Measurements from ENCODE around the gene PIM1. TPM values are rescaled to one million over a fixed set of nuclear protein-coding genes. Genes with fewer than 3 reads are reported as not detected.
"Not testable (repeated sequence)": the region's sequence is repeated elsewhere in the genome, so short reads cannot be mapped to it uniquely, and the experiment has no call there.

The PIM1 gene
- polyA plus RNA-seq, 2 donors: 174 to 178 TPM

DNA sequence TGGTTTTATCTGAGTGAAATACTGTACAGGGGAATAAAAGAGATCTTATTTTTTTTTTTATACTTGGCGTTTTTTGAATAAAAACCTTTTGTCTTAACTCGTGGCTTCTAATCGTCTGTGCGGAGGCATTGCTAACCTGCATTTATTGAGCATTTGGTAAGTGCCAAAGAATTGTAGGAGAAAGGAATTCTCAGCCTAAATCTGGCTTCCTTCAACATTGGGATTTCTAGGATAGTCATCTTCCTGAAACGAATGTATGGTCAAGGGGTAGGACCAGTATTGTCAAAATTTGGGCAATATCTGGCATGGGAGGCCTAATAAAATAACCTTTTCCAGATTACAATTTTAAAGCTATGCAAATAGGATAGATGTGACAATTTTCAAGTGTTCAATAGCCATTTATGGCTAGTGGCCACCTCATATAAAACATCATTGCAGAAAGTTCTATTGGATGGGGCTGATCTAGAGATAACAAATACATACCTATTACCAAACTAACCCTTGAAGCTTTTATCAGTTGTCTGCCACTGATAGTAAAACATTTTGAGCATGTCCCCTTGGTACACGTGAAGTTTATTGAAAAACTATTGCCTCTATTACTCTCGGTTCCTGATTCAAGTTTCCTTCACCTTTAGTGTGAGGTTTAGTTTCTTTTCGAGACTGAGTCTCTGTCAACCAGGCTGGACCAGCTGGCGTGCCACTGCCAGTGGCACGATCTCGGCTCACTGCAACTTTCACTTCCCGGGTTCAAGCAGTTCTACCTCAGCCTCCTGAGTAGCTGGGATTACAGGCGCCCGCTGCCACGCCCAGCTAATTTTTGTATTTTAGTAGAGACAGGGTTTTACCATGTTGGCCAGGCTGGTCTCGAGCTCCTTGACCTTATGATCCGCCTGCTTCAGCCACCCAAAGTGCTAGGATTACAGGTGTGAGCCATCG, 5.6 kb downstream of the PIM1 start:
- H3K27me3 ChIP-seq (ENCODE audit: control insufficient read depth in 1 of 2, insufficient read depth in 2 of 2, low read length in 2 of 2): no peaks in the 10 kb centered on the region
- peaks cover 20 to 21% of the 10 kb centered on the region in 2 donors for H3K36me3 ChIP-seq (ENCODE audit: control insufficient read depth in 2 of 2, insufficient read depth in 2 of 2, low read length in 1 of 2)
- H3K9me3 ChIP-seq (ENCODE audit: control insufficient read depth in 2 of 2, insufficient read depth in 1 of 2, low read depth in 1 of 2, low read length in 1 of 2): no peaks in the 10 kb centered on the region
- WGBS, 2 donors: 78 to 82% methylated on average over 18 of the region's 18 CpGs
- H3K4me3 ChIP-seq (ENCODE audit: low read depth in 1 of 2, low read length in 2 of 2): peak overlapping the region in 1 of 2 donors; percentile 93
- H3K4me1 ChIP-seq (ENCODE audit: control insufficient read depth in 2 of 2, insufficient read depth in 2 of 2, low read length in 1 of 2): no peaks in the 10 kb centered on the region
- H3K27ac ChIP-seq (ENCODE audit: low read depth in 2 of 2, low read length in 1 of 2): peak overlapping the region in 1 of 2 donors; percentile 53

DNA sequence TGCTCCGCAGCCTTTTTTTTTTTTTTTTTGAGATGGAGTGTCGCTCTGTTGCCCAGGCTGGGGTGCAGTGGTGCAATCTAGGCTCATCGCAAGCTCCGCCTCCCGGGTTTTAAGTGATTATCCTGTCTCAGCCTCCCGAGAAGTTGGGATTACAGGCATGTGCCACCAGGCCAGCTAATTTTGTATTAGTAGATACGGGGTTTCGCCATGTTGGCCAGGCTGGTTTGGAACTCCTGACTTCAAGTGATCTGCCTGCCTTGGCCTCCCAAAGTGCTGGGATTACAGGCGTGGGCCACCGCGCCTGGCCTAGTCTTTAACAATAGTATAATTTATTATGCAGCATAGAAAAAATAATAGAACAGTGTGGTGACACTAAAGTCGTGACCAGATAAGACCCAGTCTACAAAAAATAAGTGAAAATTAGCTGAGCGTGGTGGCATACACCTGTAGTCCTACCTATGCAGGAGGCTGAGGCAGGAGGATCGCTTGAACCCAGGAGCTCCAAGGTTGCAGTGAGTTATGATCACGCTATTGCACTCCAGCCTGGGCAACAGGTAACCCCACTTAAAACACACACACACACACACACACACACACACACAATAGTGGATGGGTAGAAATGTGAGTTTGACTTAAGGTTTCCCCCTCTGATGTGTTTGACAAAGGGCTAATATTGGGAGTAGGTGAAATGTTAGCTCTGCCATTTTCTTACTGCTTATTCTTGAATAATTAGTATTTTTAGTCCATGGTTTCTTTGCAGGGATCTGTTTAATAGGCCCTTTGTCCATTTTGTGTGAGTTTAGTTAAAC, 6.5 kb downstream of the PIM1 start:
- Histone ChIP-seq H3K9me3 (ENCODE audit: control insufficient read depth in 2 of 2, insufficient read depth in 1 of 2, low read depth in 1 of 2, low read length in 1 of 2) (no peaks in the 10 kb centered on the region), H3K4me1 (ENCODE audit: control insufficient read depth in 2 of 2, insufficient read depth in 2 of 2, low read length in 1 of 2) (no peaks in the 10 kb centered on the region), H3K27ac (ENCODE audit: low read depth in 2 of 2, low read length in 1 of 2) (peak overlapping the region in 1 of 2 donors; percentile 0), H3K36me3 (ENCODE audit: control insufficient read depth in 2 of 2, insufficient read depth in 2 of 2, low read length in 1 of 2) (peaks cover 16 to 21% of the 10 kb centered on the region in 2 donors), H3K4me3 (ENCODE audit: low read depth in 1 of 2, low read length in 2 of 2) (no peak overlapping the region), H3K27me3 (ENCODE audit: control insufficient read depth in 1 of 2, insufficient read depth in 2 of 2, low read length in 2 of 2) (no peaks in the 10 kb centered on the region)
- WGBS, 2 donors: 90 to 91% methylated on average over 15 of the region's 15 CpGs

DNA sequence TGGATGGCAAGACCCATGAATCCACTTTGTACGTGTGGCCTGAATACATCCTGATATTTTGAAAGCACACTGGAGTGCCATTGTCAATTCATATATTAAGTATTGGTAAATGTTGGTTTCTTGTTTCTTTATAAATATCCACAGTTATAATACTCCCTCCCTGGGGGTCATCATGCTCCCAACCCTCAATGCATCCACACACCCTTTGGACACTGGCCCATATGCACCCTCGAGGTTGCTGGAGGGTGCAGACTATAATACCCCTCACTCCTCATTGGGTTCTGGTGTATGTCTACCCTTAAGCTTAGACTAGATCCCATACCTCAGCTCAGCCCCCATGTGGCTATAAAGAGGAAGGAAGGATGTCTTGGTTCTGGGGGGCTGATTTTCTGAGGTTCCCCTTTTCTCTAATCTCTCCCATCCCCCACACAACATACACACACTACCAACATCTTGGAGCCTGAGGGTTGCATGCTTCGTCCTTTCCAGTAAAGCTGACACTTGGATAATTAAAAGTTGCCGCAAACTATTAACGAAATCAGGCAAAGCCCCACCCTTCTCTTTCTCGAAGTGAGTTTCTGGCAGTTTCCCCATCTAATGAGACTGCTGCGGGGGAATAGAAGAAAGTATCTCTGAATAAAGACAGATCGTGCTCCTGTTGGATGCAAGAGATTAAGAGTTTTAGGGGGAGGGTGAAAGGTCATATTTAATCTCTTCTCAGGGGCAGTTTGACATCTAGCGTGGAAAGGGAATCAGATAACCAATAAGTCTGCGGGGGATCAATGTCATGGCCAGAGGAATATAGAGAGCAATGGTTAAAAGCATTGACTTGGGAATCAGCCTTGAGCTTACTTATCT, 7.4 kb downstream of the PIM1 start:
- no peaks in the 10 kb centered on the region for H3K4me1 ChIP-seq (ENCODE audit: control insufficient read depth in 2 of 2, insufficient read depth in 2 of 2, low read length in 1 of 2)
- 55 to 56% methylated on average over 10 of the region's 10 CpGs for WGBS, 2 donors
- H3K27ac ChIP-seq (ENCODE audit: low read depth in 2 of 2, low read length in 1 of 2): peak overlapping the region in 1 of 2 donors; percentile 40

DNA sequence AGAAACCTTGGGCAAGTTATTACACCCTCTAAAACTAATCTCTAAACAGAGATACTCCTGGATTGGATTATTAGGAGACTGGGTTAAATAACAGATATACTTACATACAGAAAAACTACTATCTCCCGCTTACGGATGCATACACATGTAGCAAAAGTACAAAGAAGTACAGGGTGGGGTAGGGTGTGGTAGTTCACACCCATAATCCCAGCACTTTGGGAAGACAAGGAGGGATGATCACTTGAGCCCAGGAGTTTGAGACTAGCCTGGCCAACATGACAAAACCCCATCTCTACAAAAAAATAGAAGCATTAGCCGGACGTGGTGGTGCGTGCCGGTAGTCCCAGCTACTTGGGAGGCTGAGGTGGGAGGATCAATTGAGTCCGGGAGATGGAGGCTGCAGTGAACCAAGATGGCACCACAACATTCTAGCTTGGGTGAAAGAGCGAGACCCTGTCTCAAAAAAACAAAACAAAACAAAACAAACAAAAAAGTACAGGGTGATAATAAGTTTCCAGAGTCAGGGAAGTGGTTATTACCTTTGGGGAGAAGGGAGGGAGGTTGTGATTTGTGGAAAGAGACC, 8.1 kb downstream of the PIM1 start:
- H3K27me3 ChIP-seq (ENCODE audit: control insufficient read depth in 1 of 2, insufficient read depth in 2 of 2, low read length in 2 of 2): no peaks in the 10 kb centered on the region
- H3K4me1 ChIP-seq (ENCODE audit: control insufficient read depth in 2 of 2, insufficient read depth in 2 of 2, low read length in 1 of 2): no peaks in the 10 kb centered on the region
- H3K9me3 ChIP-seq (ENCODE audit: control insufficient read depth in 2 of 2, insufficient read depth in 1 of 2, low read depth in 1 of 2, low read length in 1 of 2): no peaks in the 10 kb centered on the region
- 82 to 87% methylated on average over 8 of the region's 8 CpGs for WGBS, 2 donors
- peak overlapping the region in 1 of 2 donors; percentile 33 for H3K27ac ChIP-seq (ENCODE audit: low read depth in 2 of 2, low read length in 1 of 2)
- no peak overlapping the region for H3K4me3 ChIP-seq (ENCODE audit: low read depth in 1 of 2, low read length in 2 of 2)
- H3K36me3 ChIP-seq (ENCODE audit: control insufficient read depth in 2 of 2, insufficient read depth in 2 of 2, low read length in 1 of 2): peaks cover 11 to 19% of the 10 kb centered on the region in 2 donors

More for the DNA sequence above, 7.4 kb downstream of the PIM1 start:
- H3K4me3 ChIP-seq (ENCODE audit: low read depth in 1 of 2, low read length in 2 of 2): no peak overlapping the region
- H3K36me3 ChIP-seq (ENCODE audit: control insufficient read depth in 2 of 2, insufficient read depth in 2 of 2, low read length in 1 of 2): peaks cover 16 to 21% of the 10 kb centered on the region in 2 donors
- H3K27me3 ChIP-seq (ENCODE audit: control insufficient read depth in 1 of 2, insufficient read depth in 2 of 2, low read length in 2 of 2): no peaks in the 10 kb centered on the region
- no peaks in the 10 kb centered on the region for H3K9me3 ChIP-seq (ENCODE audit: control insufficient read depth in 2 of 2, insufficient read depth in 1 of 2, low read depth in 1 of 2, low read length in 1 of 2)

DNA sequence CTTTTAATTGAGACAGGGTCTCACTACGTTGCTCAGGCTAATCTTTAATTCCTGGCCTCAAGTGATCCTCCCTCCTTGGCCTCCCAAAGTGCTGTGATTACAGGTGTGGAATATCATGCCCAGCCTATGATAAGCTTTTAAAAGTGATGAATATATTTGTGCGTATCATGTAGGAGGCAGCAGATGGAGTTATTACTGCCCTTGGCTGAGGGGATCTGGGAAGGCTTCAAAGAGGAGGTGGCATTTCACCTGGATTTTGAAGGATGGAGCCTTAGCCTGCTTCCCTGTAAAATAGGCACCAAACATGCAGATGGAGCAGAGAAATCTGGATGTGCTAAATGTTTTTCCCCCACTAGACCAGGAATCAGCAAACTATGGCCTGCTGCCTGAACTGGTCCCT, 10.1 kb downstream of the PIM1 start:
- WGBS, 2 donors: 88 to 90% methylated on average over 2 of the region's 2 CpGs
- Histone ChIP-seq H3K9me3 (ENCODE audit: control insufficient read depth in 2 of 2, insufficient read depth in 1 of 2, low read depth in 1 of 2, low read length in 1 of 2) (no peaks in the 10 kb centered on the region), H3K4me1 (ENCODE audit: control insufficient read depth in 2 of 2, insufficient read depth in 2 of 2, low read length in 1 of 2) (no peaks in the 10 kb centered on the region), H3K4me3 (ENCODE audit: low read depth in 1 of 2, low read length in 2 of 2) (no peak overlapping the region), H3K36me3 (ENCODE audit: control insufficient read depth in 2 of 2, insufficient read depth in 2 of 2, low read length in 1 of 2) (peaks cover 0 to 3% of the 10 kb centered on the region in 2 donors), H3K27ac (ENCODE audit: low read depth in 2 of 2, low read length in 1 of 2) (no peak overlapping the region), H3K27me3 (ENCODE audit: control insufficient read depth in 1 of 2, insufficient read depth in 2 of 2, low read length in 2 of 2) (no peaks in the 10 kb centered on the region)

DNA sequence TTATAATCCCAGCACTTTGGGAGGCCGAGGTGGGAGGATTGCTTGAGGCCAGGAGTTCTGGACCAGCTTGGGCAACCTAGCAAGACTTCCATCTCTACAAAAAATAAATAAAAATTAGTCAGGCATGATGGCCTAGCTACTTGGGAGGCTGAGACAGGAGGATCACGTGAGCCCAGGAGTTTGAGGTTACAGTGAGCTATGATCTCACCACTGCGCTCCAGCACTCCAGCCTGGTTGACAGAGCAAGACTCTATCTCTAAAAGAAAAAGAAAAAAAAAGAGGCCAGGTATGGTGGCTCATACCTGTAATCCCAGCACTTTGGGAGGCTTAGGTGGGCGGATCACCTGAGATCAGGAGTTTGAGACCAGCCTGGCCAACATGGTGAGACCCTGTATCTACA, 10.7 kb downstream of the PIM1 start:
- 86 to 94% methylated on average over 4 of the region's 4 CpGs for WGBS, 2 donors
- H3K4me3 ChIP-seq (ENCODE audit: low read depth in 1 of 2, low read length in 2 of 2); H3K27ac ChIP-seq (ENCODE audit: low read depth in 2 of 2, low read length in 1 of 2); H3K27me3 ChIP-seq (ENCODE audit: control insufficient read depth in 1 of 2, insufficient read depth in 2 of 2, low read length in 2 of 2); H3K36me3 ChIP-seq (ENCODE audit: control insufficient read depth in 2 of 2, insufficient read depth in 2 of 2, low read length in 1 of 2); H3K9me3 ChIP-seq (ENCODE audit: control insufficient read depth in 2 of 2, insufficient read depth in 1 of 2, low read depth in 1 of 2, low read length in 1 of 2); H3K4me1 ChIP-seq (ENCODE audit: control insufficient read depth in 2 of 2, insufficient read depth in 2 of 2, low read length in 1 of 2): not testable (repeated sequence)

DNA sequence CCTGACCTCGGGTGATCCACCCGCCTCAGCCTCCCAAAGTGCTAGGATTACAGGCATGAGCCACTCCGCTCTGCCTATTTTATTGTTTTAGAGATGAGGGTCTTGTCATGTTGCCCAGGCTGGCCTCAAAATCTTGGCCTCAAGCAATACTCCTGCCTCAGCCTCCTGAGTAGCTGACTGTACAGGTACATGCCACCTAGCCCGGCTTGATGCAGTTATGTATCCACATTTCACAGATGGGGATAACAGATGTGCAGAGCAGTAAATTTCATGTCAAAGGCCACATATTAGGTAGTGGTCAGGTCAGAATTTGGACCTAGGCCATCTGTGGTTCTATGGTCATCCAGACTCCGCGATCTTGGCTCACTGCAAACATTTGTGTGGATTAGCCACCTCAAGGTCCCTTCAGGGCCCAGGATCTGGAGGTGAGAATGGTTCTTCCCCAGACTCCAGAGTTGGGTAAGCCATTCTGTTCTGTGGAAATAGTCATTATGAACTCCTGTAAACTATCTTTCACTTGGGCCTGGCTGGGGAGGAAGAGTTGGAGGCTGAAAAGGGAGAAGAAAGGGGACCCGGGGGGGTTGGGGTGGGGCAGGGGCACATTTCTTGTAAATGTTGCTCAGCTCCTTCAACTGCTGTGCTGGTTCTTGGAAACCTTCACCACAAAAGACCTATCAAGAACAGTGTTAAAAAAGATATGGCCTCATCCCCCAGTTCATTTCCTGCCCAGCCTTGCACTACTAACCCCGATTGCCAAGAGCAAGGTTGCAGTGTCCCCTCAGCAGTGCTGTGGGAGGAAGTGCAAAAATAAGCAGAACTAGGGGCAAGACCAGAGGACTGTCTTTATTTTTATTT, 13.0 kb downstream of the PIM1 start:
- Histone ChIP-seq H3K4me3 (ENCODE audit: low read depth in 1 of 2, low read length in 2 of 2) (no peak overlapping the region), H3K27ac (ENCODE audit: low read depth in 2 of 2, low read length in 1 of 2) (peak overlapping the region; percentile 30 to 56), H3K27me3 (ENCODE audit: control insufficient read depth in 1 of 2, insufficient read depth in 2 of 2, low read length in 2 of 2) (no peaks in the 10 kb centered on the region), H3K36me3 (ENCODE audit: control insufficient read depth in 2 of 2, insufficient read depth in 2 of 2, low read length in 1 of 2) (no peaks in the 10 kb centered on the region), H3K4me1 (ENCODE audit: control insufficient read depth in 2 of 2, insufficient read depth in 2 of 2, low read length in 1 of 2) (peaks cover 0 to 4% of the 10 kb centered on the region in 2 donors), H3K9me3 (ENCODE audit: control insufficient read depth in 2 of 2, insufficient read depth in 1 of 2, low read depth in 1 of 2, low read length in 1 of 2) (no peaks in the 10 kb centered on the region)
- WGBS, 2 donors: 80 to 81% methylated on average over 8 of the region's 8 CpGs

DNA sequence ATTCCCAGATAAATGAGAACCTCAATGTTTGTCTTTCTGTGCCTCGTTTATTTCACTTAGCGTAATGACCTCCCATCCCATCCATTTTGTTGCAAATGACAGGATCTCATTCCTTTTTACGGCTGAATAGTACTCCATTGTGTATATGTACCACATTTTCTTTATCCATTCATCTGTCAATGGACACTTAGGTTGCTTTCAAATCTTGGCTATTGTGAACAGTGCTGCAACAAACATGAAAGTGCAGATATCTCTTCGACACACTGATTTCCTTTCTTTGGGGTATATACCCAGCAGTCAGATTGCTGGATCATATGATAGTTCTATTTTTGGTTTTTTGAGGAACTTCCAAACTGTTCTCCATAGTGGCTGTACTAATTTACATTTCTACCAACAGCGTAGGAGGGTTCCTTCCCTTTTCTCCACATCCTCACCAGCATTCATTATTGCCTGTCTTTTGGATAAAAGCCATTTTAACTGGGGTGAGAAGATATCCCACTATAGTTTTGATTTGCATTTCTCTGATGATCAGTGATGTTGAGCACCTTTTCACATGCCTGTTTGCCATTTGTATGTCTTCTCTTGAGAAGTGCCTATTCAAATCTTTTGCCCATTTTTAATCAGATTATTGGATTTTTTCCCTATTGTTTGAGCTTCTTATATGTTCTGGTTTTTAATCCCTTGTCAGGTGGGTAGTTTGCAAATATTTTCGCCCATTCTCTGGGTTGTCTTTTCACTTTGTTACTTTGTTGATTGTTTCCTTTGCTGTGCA, 16.2 kb downstream of the PIM1 start:
- not testable (repeated sequence) for H3K36me3 ChIP-seq (ENCODE audit: control insufficient read depth in 2 of 2, insufficient read depth in 2 of 2, low read length in 1 of 2); H3K27me3 ChIP-seq (ENCODE audit: control insufficient read depth in 1 of 2, insufficient read depth in 2 of 2, low read length in 2 of 2); H3K9me3 ChIP-seq (ENCODE audit: control insufficient read depth in 2 of 2, insufficient read depth in 1 of 2, low read depth in 1 of 2, low read length in 1 of 2); H3K4me3 ChIP-seq (ENCODE audit: low read depth in 1 of 2, low read length in 2 of 2); H3K4me1 ChIP-seq (ENCODE audit: control insufficient read depth in 2 of 2, insufficient read depth in 2 of 2, low read length in 1 of 2); H3K27ac ChIP-seq (ENCODE audit: low read depth in 2 of 2, low read length in 1 of 2)
- 85% methylated on average over 6 of the region's 6 CpGs for whole genome bisulfite sequencing, 2 donors
